Suprapubic skin (tissue), 3 donors: ENCODE measurements around the gene RNF222.

Experiments used
- POLR2AphosphoS5 ChIP-seq, 3 donors: sonication (generic); formaldehyde crosslinking; IDR thresholded peaks; one replicate each; pipeline ENCODE4 v1.6.1; 2017; ENCODE audit warnings: antibody characterized with exemption in 3 of 3
- TF ChIP-seq, protein P1 (sequence below), 2 donors: fragments of 200-600 bp in 1 of 2; fragments of 450-650 bp in 1 of 2; sonication (generic) in 1 of 2; IDR thresholded peaks; one replicate each; pipeline ENCODE4 v1.5.1; 2016 to 2019; ENCODE audit warnings: antibody characterized with exemption in 2 of 2, mild to moderate bottlenecking in 1 of 2, moderate library complexity in 1 of 2

DNA sequence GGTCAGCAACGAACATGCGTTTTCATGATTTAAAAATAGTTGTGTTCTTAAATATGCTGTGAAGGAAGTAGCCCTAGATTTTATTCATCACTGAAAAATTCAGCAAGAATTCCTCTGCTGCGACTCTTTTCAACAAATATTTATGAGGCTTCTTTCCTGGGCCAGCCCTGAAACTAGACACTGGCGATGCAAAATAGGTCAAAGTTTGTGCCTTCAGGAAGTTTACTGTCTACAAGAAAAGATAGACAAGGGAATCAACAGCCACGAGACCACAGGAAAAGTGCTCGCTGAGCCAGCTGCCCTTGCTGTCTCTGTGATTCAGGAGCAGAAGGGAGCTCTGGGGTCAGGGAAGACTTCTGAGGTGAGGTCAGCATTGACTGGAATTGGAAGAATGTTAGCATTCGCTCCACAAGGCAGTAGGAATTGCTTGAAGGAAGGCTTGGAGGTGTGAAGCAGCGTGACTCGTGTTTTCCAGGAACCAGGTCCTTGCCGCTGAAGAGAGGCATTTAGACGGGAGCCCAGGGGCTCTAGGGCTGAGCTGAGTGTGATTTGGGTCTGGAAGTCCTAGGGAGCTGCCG is 12.7 kb downstream of the RNF222 start:
- TF ChIP-seq POLR2AphosphoS5 (IDR thresholded peaks at IDR 0.05): no peak
- TF ChIP-seq, protein P1, sequence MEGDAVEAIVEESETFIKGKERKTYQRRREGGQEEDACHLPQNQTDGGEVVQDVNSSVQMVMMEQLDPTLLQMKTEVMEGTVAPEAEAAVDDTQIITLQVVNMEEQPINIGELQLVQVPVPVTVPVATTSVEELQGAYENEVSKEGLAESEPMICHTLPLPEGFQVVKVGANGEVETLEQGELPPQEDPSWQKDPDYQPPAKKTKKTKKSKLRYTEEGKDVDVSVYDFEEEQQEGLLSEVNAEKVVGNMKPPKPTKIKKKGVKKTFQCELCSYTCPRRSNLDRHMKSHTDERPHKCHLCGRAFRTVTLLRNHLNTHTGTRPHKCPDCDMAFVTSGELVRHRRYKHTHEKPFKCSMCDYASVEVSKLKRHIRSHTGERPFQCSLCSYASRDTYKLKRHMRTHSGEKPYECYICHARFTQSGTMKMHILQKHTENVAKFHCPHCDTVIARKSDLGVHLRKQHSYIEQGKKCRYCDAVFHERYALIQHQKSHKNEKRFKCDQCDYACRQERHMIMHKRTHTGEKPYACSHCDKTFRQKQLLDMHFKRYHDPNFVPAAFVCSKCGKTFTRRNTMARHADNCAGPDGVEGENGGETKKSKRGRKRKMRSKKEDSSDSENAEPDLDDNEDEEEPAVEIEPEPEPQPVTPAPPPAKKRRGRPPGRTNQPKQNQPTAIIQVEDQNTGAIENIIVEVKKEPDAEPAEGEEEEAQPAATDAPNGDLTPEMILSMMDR (IDR thresholded peaks at IDR 0.05): no peak
